ENCODE measurements around the gene WASHC3. TPM values are rescaled to one million over a fixed set of nuclear protein-coding genes. Genes with fewer than 3 reads are reported as not detected.

The WASHC3 gene
- total RNA-seq, 2 experiments from 2014 or later = 46.7 to 58.6 TPM

DNA sequence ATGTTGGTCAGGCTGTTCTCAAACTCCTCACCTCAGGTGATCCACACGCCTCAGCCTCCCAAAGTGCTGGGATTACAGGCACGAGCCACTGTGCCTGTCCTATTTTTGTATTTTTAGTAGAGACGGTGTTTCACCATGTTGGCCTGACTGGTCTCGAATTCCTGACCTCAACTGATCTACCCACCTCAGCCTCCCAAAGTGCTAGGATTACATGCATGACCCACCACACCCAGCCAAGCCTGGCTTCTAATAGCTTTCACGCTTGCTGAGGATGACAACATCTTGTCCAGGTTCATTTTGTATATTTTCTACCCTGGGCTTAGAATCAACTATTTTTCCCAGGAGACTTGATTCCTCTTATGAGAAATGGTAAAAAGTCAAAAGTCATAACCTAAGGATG lies 64.7 kb downstream of the WASHC3 start:
- no peak overlapping the region for H3K4me3 Mint-ChIP-seq
- no peak for DNase-seq
- no peaks in the 10 kb centered on the region for H3K4me1 Mint-ChIP-seq
- peaks cover 2% of the 10 kb centered on the region for H3K9me3 Mint-ChIP-seq
- peaks cover 18% of the 10 kb centered on the region for H3K27me3 Mint-ChIP-seq
- CTCF ChIA-PET = interaction anchor here (0.6 kb wide), 1 partner anchor 214 kb away, joined by 3 read pairs; no protein-coding TSS in a partner anchor
- POLR2A ChIA-PET = no interaction called here
- no peaks in the 10 kb centered on the region for H3K36me3 Mint-ChIP-seq (ENCODE audit: low read depth)
- no peak overlapping the region for H3K27ac Mint-ChIP-seq

DNA sequence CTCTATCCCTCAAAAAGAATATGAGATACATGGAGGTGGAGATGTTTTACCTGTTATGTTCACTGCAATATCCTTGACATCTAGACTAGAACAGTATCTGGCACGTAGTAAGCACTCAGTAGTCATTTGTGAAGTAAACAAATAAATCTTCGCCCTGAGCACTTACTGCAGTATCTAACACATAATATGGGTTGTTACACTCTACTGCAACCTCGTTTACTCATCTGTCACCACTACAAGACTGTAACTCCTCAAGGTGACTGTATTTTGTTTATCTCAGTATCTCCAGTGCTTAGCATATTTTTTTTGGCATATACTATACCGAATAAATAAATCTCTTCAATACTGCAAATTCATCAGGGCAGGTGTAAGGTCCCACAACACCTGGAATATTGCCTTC lies 66.1 kb downstream of the WASHC3 start:
- POLR2A ChIA-PET = no interaction called here
- DNase-seq = no peak
- Mint-ChIP-seq H3K27me3 (peaks cover 29% of the 10 kb centered on the region), H3K27ac (no peak overlapping the region), H3K4me1 (no peaks in the 10 kb centered on the region), H3K9me3 (peaks cover 2% of the 10 kb centered on the region), H3K36me3 (ENCODE audit: low read depth) (no peaks in the 10 kb centered on the region), H3K4me3 (no peak overlapping the region)
- CTCF ChIA-PET = no interaction called here

DNA sequence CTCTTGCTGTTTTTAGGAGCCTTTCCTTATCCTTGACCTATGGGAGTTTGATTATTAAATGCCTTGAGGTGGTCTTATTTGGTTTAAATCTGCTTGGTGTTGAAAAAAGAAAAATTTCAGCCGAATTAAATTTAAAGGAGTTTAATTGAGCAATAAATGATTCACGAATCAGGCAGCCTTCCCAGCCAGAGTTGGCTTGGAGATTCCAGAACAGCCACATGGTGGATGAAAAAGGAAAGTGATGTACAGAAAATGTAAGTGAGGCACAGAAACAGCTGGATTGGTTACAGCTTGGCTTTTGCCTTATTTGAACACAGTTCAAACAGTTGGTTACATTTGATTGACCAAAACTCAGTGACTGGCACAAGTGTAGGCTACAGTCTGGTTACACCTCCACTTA lies 69.7 kb downstream of the WASHC3 start:
- DNase-seq = no peak
- H3K27me3 Mint-ChIP-seq = peaks cover 42% of the 10 kb centered on the region
- POLR2A ChIA-PET = interaction anchor here (0.6 kb wide), 1 partner anchor 1175 kb away, joined by 3 read pairs; no protein-coding TSS in a partner anchor
- CTCF ChIA-PET = no interaction called here
- H3K4me1 Mint-ChIP-seq = no peaks in the 10 kb centered on the region
- H3K4me3 Mint-ChIP-seq = no peak overlapping the region
- no peaks in the 10 kb centered on the region for H3K9me3 Mint-ChIP-seq
- H3K27ac Mint-ChIP-seq = no peak overlapping the region
- no peaks in the 10 kb centered on the region for H3K36me3 Mint-ChIP-seq (ENCODE audit: low read depth)

DNA sequence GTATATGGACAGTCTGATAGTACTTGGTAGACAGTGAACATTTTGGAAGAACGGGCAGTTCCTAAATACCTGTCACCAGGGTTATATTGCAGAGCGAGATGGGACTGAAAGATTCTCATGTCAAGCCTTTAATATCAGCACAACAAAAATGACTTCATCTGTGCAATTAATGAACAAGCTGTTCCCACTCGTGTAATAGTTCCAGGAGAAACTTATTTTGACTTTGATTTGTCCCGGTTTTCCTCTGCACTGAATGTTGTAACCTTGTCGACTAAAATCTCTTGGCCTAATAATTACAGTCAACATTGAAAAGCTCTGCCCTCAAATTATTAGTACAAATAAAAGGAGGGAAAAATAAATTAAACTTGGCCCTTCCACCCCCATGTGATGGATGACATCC lies 79.5 kb downstream of the WASHC3 start:
- no peaks in the 10 kb centered on the region for H3K36me3 Mint-ChIP-seq (ENCODE audit: low read depth)
- H3K9me3 Mint-ChIP-seq = no peaks in the 10 kb centered on the region
- ChIA-PET CTCF (interaction anchor here (0.7 to 1.8 kb wide), 2 partner anchors 15 to 1601 kb away, joined by 3 to 5 read pairs; no protein-coding TSS in a partner anchor), POLR2A (no interaction called here)
- H3K27ac Mint-ChIP-seq = no peak overlapping the region
- H3K27me3 Mint-ChIP-seq = peaks cover 15% of the 10 kb centered on the region
- H3K4me3 Mint-ChIP-seq = no peak overlapping the region
- no peaks in the 10 kb centered on the region for H3K4me1 Mint-ChIP-seq
- DNase-seq = no peak

DNA sequence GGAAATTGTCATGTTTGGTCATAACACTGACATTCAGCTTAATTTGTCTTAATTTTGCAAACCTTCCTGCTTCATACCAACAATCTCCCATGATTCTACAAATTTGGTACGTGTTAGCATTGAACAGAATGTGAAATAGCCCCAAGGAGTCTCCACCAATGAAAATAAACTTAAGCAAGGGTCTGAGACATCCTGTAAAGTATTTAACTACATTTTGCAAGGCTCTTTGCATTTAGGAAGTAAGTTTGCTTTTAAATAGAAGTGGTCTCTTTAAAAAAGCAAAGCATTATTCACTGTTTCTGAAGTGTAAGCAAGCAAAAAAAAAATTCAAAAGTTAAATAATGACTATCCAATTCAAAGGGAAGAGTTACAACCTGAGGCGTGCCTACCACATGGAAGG lies 79.9 kb downstream of the WASHC3 start:
- Mint-ChIP-seq H3K4me3 (no peak overlapping the region), H3K27ac (no peak overlapping the region), H3K4me1 (no peaks in the 10 kb centered on the region), H3K27me3 (peaks cover 13% of the 10 kb centered on the region), H3K9me3 (no peaks in the 10 kb centered on the region), H3K36me3 (ENCODE audit: low read depth) (no peaks in the 10 kb centered on the region)
- DNase-seq = no peak
- ChIA-PET CTCF (interaction anchor here (1.8 kb wide), 1 partner anchor 15 kb away, joined by 5 read pairs; no protein-coding TSS in a partner anchor), POLR2A (no interaction called here)

DNA sequence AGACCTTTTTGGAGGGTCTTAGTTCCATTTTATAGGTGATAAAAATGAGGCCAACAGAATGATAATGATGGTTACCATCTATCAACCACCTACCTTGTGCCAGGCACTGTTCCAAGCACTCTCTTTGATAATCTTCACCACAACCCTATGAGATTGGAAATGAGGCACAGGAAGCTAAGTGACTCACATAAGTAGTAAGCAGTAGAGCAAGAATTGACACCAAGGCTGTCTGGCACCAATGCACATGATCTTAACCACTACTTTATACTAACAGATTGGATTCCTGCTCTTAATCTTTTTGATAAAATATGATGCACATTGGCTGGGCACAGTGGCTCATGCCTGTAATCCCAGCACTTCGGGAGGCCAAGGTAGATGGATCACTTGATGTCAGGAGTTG lies 93.0 kb downstream of the WASHC3 start:
- POLR2A ChIA-PET = no interaction called here
- Mint-ChIP-seq H3K9me3 (peaks cover 3% of the 10 kb centered on the region), H3K36me3 (ENCODE audit: low read depth) (no peaks in the 10 kb centered on the region), H3K27ac (no peak overlapping the region), H3K4me3 (no peak overlapping the region), H3K27me3 (peaks cover 10% of the 10 kb centered on the region), H3K4me1 (peaks cover 17% of the 10 kb centered on the region)
- DNase-seq = no peak
- CTCF ChIA-PET = no interaction called here

DNA sequence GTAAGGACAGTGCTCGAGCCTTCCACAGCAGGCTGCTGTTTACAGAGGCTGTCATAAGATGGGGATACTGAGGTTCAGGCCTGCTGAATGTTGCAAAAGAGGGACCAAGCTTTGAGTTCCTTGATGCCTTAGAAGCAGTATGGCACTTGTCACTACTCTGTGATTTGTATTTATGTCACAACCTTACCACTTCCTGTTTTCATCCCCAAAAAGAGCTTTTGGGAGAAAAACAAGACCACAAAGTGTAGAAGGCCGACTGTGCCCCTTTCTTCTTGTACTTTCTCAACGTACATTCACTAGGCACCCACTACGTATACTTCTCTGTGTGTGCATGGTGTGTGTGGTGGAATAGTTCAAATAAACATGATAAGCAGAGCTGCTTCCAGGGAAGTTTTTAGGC lies 94.3 kb downstream of the WASHC3 start:
- DNase-seq = peak; percentile 11
- ChIA-PET CTCF (interaction anchor here (1.2 to 1.3 kb wide), 3 partner anchors 14 to 93 kb away, joined by 3 to 5 read pairs (median 3); no protein-coding TSS in a partner anchor), POLR2A (no interaction called here)
- Mint-ChIP-seq H3K4me1 (peaks cover 17% of the 10 kb centered on the region), H3K36me3 (ENCODE audit: low read depth) (no peaks in the 10 kb centered on the region), H3K4me3 (no peak overlapping the region), H3K27ac (peak overlapping the region; percentile 48), H3K27me3 (peaks cover 10% of the 10 kb centered on the region), H3K9me3 (peaks cover 3% of the 10 kb centered on the region)

DNA sequence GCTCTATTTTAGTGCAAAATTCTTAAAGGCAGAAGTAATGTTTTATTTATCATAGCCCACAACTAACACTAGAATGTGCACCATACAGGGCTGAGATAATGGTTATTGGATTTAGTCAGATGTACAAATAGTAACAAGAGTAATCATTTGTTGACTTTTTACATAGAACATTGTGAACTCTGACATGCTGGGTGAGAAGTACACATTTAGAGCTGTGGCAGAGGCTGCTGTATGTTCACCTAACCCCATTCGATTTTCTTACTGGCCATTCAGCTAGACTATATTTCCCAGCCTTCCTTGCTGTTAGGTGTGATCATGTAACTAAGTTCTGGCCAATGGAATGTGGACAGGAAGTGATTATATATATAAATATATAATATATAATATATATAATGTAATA lies 95.3 kb downstream of the WASHC3 start:
- no peak for DNase-seq
- Mint-ChIP-seq H3K4me3 (no peak overlapping the region), H3K36me3 (ENCODE audit: low read depth) (no peaks in the 10 kb centered on the region), H3K9me3 (peaks cover 3% of the 10 kb centered on the region), H3K27ac (no peak overlapping the region), H3K27me3 (peaks cover 8% of the 10 kb centered on the region), H3K4me1 (peaks cover 17% of the 10 kb centered on the region)
- ChIA-PET POLR2A (no interaction called here), CTCF (interaction anchor here (1.3 kb wide), 1 partner anchor 15 kb away, joined by 5 read pairs; no protein-coding TSS in a partner anchor)

DNA sequence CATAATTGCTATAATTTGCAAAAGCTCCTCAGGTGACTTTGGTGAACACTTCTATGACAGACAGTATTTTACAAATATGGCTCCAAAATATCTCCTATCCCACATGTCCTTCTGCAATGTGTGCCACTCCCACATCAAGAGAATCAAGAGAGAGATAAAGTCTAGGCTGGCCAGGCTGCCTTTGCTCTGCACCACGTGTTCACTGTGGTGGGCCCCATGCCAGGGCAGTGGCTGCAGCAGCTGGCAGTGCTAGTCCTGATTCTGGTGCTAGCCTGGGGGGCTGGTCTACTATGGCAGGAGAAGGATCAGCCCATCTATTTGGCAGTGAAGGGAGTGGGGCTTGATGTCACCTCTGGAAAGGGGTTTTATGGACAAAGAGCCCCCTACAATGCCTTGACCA lies 98.1 kb downstream of the WASHC3 start:
- no peak for DNase-seq
- POLR2A ChIA-PET = no interaction called here
- Mint-ChIP-seq H3K27me3 (peaks cover 2% of the 10 kb centered on the region), H3K36me3 (ENCODE audit: low read depth) (no peaks in the 10 kb centered on the region), H3K4me3 (no peak overlapping the region), H3K9me3 (peaks cover 2% of the 10 kb centered on the region), H3K27ac (no peak overlapping the region), H3K4me1 (peaks cover 14% of the 10 kb centered on the region)
- CTCF ChIA-PET = interaction anchor here (1.7 kb wide), 1 partner anchor 15 kb away, joined by 5 read pairs; no protein-coding TSS in a partner anchor

Other genes starting within 250 kb of the WASHC3 start
- gene GNPTAB, start 231.0 kb downstream of the WASHC3 start, total RNA-seq = 10 to 100 TPM; 57.4 to 68.7 TPM
- gene DRAM1, start 184.4 kb downstream of the WASHC3 start, total RNA-seq = 1 to 10 TPM; 1.4 to 2.5 TPM
- 10 to 100 TPM; 58.3 to 58.9 TPM for gene NUP37, start 58.1 kb upstream of the WASHC3 start, total RNA-seq
- 10 to 100 TPM; 26.6 to 28.4 TPM for gene PARPBP, start 58.2 kb upstream of the WASHC3 start, total RNA-seq
- not detected for gene PMCH, start 135.8 kb upstream of the WASHC3 start, total RNA-seq

Measured in activated CD4-positive, alpha-beta T cell treated with anti-CD3 and anti-CD28 coated beads, Interleukin-2, amount 10 ng/mL, durations not matched to agents 7 days and 5 days (primary cell).